ENCODE data around the gene TRMT2A. TPM values are rescaled to one million over a fixed set of nuclear protein-coding genes. Genes with fewer than 3 reads are reported as not detected.
A peak's percentile ranks its signal among the peaks of the same experiment; 100 is the strongest.

TRMT2A gene
- total and polyA plus RNA-seq, 2 of the 8 experiments (the other 6 are each of a cell fraction or from before 2014, with no cell fraction given): 44.9 to 50.3 TPM

- TF ChIP-seq CHD7 (IDR thresholded peaks at IDR 0.05; ENCODE audit: insufficient replicate concordance, low read length) (no peak), POLR2AphosphoS5 (IDR thresholded peaks at IDR 0.05; ENCODE audit: low read depth, low read length) (no peak; the same call in 1 of the 2 replicates), PHF8 (conservative IDR thresholded peaks at IDR 0.05; ENCODE audit: low read depth, low read length) (no peak), NRF1 (IDR thresholded peaks at IDR 0.05; ENCODE audit: low read depth, low read length) (no peak), TBP (IDR thresholded peaks at IDR 0.05; ENCODE audit: low read depth, low read length) (no peak), POLR2A (IDR thresholded peaks at IDR 0.05; ENCODE audit: control extremely low read depth in 1 of 2, low read depth in 2 of 2, low read length in 2 of 2) (peak in 1 of 2 experiments; percentile 45; a peak in 2 of 3 replicates)
Measured at GRCh38 chr22:20124083-20124787, 7.2 kb upstream of the TRMT2A start (continued).
